ENCODE data around the gene BABAM2.

DNA sequence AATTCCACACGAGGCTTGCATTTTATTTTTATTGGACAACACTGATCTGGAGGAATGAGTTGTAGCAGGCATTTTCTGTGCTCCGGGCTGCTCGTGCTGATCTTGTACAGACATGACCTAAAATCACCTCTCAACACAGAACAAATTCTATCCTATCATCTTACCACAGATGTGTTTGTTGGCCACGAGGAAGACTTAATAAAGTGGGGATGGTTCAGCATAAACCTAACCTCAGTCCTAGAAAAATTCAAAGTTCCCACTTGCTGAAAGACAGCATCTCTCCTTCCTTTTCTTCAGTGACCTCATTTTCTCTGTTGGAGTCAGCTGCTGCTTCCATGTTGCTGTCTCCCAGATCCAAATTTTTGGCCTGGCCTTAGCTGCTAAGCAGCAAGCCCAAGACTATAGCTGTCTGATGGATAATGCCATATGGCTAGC lies 45.7 kb upstream of the BABAM2 start:
- TF ChIP-seq, protein P1, sequence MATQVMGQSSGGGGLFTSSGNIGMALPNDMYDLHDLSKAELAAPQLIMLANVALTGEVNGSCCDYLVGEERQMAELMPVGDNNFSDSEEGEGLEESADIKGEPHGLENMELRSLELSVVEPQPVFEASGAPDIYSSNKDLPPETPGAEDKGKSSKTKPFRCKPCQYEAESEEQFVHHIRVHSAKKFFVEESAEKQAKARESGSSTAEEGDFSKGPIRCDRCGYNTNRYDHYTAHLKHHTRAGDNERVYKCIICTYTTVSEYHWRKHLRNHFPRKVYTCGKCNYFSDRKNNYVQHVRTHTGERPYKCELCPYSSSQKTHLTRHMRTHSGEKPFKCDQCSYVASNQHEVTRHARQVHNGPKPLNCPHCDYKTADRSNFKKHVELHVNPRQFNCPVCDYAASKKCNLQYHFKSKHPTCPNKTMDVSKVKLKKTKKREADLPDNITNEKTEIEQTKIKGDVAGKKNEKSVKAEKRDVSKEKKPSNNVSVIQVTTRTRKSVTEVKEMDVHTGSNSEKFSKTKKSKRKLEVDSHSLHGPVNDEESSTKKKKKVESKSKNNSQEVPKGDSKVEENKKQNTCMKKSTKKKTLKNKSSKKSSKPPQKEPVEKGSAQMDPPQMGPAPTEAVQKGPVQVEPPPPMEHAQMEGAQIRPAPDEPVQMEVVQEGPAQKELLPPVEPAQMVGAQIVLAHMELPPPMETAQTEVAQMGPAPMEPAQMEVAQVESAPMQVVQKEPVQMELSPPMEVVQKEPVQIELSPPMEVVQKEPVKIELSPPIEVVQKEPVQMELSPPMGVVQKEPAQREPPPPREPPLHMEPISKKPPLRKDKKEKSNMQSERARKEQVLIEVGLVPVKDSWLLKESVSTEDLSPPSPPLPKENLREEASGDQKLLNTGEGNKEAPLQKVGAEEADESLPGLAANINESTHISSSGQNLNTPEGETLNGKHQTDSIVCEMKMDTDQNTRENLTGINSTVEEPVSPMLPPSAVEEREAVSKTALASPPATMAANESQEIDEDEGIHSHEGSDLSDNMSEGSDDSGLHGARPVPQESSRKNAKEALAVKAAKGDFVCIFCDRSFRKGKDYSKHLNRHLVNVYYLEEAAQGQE (IDR thresholded peaks at IDR 0.05; ENCODE audit: unreplicated experiment): no peak
- TF ChIP-seq, protein P2, sequence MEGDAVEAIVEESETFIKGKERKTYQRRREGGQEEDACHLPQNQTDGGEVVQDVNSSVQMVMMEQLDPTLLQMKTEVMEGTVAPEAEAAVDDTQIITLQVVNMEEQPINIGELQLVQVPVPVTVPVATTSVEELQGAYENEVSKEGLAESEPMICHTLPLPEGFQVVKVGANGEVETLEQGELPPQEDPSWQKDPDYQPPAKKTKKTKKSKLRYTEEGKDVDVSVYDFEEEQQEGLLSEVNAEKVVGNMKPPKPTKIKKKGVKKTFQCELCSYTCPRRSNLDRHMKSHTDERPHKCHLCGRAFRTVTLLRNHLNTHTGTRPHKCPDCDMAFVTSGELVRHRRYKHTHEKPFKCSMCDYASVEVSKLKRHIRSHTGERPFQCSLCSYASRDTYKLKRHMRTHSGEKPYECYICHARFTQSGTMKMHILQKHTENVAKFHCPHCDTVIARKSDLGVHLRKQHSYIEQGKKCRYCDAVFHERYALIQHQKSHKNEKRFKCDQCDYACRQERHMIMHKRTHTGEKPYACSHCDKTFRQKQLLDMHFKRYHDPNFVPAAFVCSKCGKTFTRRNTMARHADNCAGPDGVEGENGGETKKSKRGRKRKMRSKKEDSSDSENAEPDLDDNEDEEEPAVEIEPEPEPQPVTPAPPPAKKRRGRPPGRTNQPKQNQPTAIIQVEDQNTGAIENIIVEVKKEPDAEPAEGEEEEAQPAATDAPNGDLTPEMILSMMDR (conservative IDR thresholded peaks at IDR 0.05; ENCODE audit: low read depth in 2 of 2): no peak
- TF ChIP-seq EZH2 (IDR thresholded peaks at IDR 0.05; ENCODE audit: low read depth, unreplicated experiment) (no peak), POLR2AphosphoS5 (IDR thresholded peaks at IDR 0.05; ENCODE audit: low read depth) (no peak), JUNB (IDR thresholded peaks at IDR 0.05; ENCODE audit: unreplicated experiment) (no peak), CREB1 (CRISPR knock-in tag; IDR thresholded peaks at IDR 0.05; ENCODE audit: low read depth) (no peak), EZH2phosphoT487 (IDR thresholded peaks at IDR 0.05; ENCODE audit: unreplicated experiment) (no peak), NANOG (IDR thresholded peaks at IDR 0.05; ENCODE audit: borderline replicate concordance) (no peak), STAT1 (IDR thresholded peaks at IDR 0.05; ENCODE audit: unreplicated experiment) (no peak), ZNF331 (CRISPR knock-in tag; IDR thresholded peaks at IDR 0.05; ENCODE audit: low read depth) (no peak), ZNF114 (CRISPR knock-in tag; IDR thresholded peaks at IDR 0.05) (no peak)
- TF ChIP-seq, protein P3, sequence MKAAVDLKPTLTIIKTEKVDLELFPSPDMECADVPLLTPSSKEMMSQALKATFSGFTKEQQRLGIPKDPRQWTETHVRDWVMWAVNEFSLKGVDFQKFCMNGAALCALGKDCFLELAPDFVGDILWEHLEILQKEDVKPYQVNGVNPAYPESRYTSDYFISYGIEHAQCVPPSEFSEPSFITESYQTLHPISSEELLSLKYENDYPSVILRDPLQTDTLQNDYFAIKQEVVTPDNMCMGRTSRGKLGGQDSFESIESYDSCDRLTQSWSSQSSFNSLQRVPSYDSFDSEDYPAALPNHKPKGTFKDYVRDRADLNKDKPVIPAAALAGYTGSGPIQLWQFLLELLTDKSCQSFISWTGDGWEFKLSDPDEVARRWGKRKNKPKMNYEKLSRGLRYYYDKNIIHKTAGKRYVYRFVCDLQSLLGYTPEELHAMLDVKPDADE (IDR thresholded peaks at IDR 0.05): no peak
